Neuronal stem cell (in vitro differentiated cells): Measurements from ENCODE around the gene MYO16.

Source experiments
- DNase-seq: peaks from one replicate; pipeline ENCODE4 v3.0.0-alpha.2; 2013; ENCODE audit warnings: low spot score
- H2AFZ ChIP-seq: one replicate; pipeline ENCODE4 v1.6.1; 2013; ENCODE audit warnings: mild to moderate bottlenecking, low read length, inconsistent platforms
- H2AK5ac ChIP-seq: 2 replicates; pipeline ENCODE4 v1.6.1; 2013; ENCODE audit warnings: low read depth, mild to moderate bottlenecking, inconsistent platforms, low read length, moderate library complexity, mixed read lengths
- H2BK120ac ChIP-seq: 2 replicates; pipeline ENCODE4 v1.6.1; 2013; ENCODE audit warnings: low read depth, mild to moderate bottlenecking, inconsistent platforms, low read length, moderate library complexity, mixed read lengths
- H2BK12ac ChIP-seq: one replicate; pipeline ENCODE4 v1.6.1; 2013; ENCODE audit warnings: low read length, inconsistent platforms
- H2BK15ac ChIP-seq: 2 replicates; pipeline ENCODE4 v1.6.1; 2013; ENCODE audit warnings: mild to moderate bottlenecking, low read length, inconsistent platforms, mixed read lengths
- H2BK5ac ChIP-seq: one replicate; pipeline ENCODE4 v1.6.1; 2013; ENCODE audit warnings: inconsistent platforms, mild to moderate bottlenecking, low read length, moderate library complexity
- H3K14ac ChIP-seq: one replicate; pipeline ENCODE4 v1.6.1; 2013; ENCODE audit warnings: low read length, inconsistent platforms
- H3K18ac ChIP-seq: 2 replicates; pipeline ENCODE4 v1.6.1; 2013; ENCODE audit warnings: low read length, inconsistent platforms
- H3K23ac ChIP-seq: 2 replicates; pipeline ENCODE4 v1.6.1; 2013; ENCODE audit warnings: low read depth, mild to moderate bottlenecking, mixed read lengths, low read length, inconsistent platforms; ENCODE audit not compliant: poor library complexity
- H3K27ac ChIP-seq: replicated peaks from 3 replicates; pipeline ENCODE4 v1.5.1; 2013; ENCODE audit warnings: low read length, inconsistent platforms
- H3K27me3 ChIP-seq, 3 experiments: 2 replicates each; pipeline ENCODE4 v1.6.1; 2013; ENCODE audit warnings: low read length in 3 of 3, mild to moderate bottlenecking in 2 of 3, inconsistent platforms in 1 of 3, low read depth in 1 of 3, mixed read lengths in 1 of 3, moderate library complexity in 1 of 3; ENCODE audit not compliant: control insufficient read depth in 3 of 3, insufficient read depth in 3 of 3
- H3K36me3 ChIP-seq, 2 donors: replicated peaks in 1 of 2; 2 replicates each; pipeline ENCODE4 v1.6.1; 2013; ENCODE audit warnings: low read length in 2 of 2; ENCODE audit not compliant: control insufficient read depth in 2 of 2, insufficient read depth in 2 of 2
- H3K4ac ChIP-seq: 2 replicates; pipeline ENCODE4 v1.6.1; 2013; ENCODE audit warnings: inconsistent platforms, mild to moderate bottlenecking, low read length, moderate library complexity
- H3K4me1 ChIP-seq, 2 donors: 1 replicate in 1 of 2; 2 replicates in 1 of 2; pipeline ENCODE4 v1.6.1; 2013; ENCODE audit warnings: low read length in 2 of 2, low read depth in 1 of 2; ENCODE audit not compliant: control insufficient read depth in 2 of 2, insufficient read depth in 1 of 2
- H3K4me2 ChIP-seq: one replicate; pipeline ENCODE4 v1.6.1; 2013; ENCODE audit warnings: mild to moderate bottlenecking, low read length, inconsistent platforms; ENCODE audit not compliant: insufficient read depth, poor library complexity, severe bottlenecking
- H3K4me3 ChIP-seq, 2 donors: 2 replicates each; pipeline ENCODE4 v1.5.1; 2013; ENCODE audit warnings: low read length in 2 of 2, mild to moderate bottlenecking in 2 of 2, inconsistent platforms in 1 of 2, moderate library complexity in 1 of 2
- H3K79me1 ChIP-seq: one replicate; pipeline ENCODE4 v1.6.1; 2013; ENCODE audit warnings: low read depth, mild to moderate bottlenecking, inconsistent platforms, low read length, moderate library complexity
- H3K9ac ChIP-seq: one replicate; pipeline ENCODE4 v1.6.1; 2013; ENCODE audit warnings: mild to moderate bottlenecking, low read depth, low read length, inconsistent platforms; ENCODE audit not compliant: poor library complexity
- H3K9me3 ChIP-seq, 2 donors: replicated peaks in 1 of 2; 2 replicates each; pipeline versions ENCODE3 to v1.6.1; 2013; ENCODE audit warnings: low read length in 2 of 2, mild to moderate bottlenecking in 2 of 2, inconsistent platforms in 1 of 2, low read depth in 1 of 2, mixed read lengths in 1 of 2, moderate library complexity in 1 of 2; ENCODE audit not compliant: control insufficient read depth in 2 of 2, insufficient read depth in 1 of 2
- H4K8ac ChIP-seq: one replicate; pipeline ENCODE4 v1.6.1; 2013; ENCODE audit warnings: low read depth, mild to moderate bottlenecking, inconsistent platforms, low read length, moderate library complexity
- H4K91ac ChIP-seq: one replicate; pipeline ENCODE4 v1.6.1; 2013; ENCODE audit warnings: low read length, low read depth, mild to moderate bottlenecking, inconsistent platforms; ENCODE audit not compliant: poor library complexity
- WGBS, 2 donors: extraction: QIAGEN DNeasy Blood & Tissue Kit; methylation state at CpG; one replicate each; pipeline ENCODE4 v1.1.7; 2013; ENCODE audit warnings: missing lambda C conversion rate in 2 of 2, mixed read lengths in 1 of 2; ENCODE audit not compliant: insufficient read length in 2 of 2, insufficient replicate concordance in 1 of 2; ENCODE audit errors: extremely low coverage in 2 of 2; 5-methylcytosine and 5-hydroxymethylcytosine counted together

The MYO16 gene

GRCh38 chr13:108967371-108967770 is 338.0 kb downstream of the MYO16 start:
- Histone ChIP-seq H3K79me1 (no peaks in the 10 kb centered on the region), H3K14ac (no peak overlapping the region), H4K8ac (no peak overlapping the region), H2BK15ac (no peak overlapping the region), H3K4me1 (no peaks in the 10 kb centered on the region), H2BK120ac (no peak overlapping the region), H3K23ac (no peak overlapping the region), H3K27ac (no peak overlapping the region), H3K9me3 (no peaks in the 10 kb centered on the region), H2BK5ac (no peak overlapping the region), H2BK12ac (no peak overlapping the region), H3K27me3 (no peaks in the 10 kb centered on the region), H3K18ac (no peak overlapping the region), H3K36me3 (no peaks in the 10 kb centered on the region), H3K9ac (no peak overlapping the region), H2AFZ (no peak overlapping the region), H2AK5ac (no peak overlapping the region), H4K91ac (no peak overlapping the region), H3K4me3 (no peak overlapping the region), H3K4ac (no peak overlapping the region), H3K4me2 (no peak overlapping the region)
- DNase-seq: no peak
- WGBS, 2 donors: no CpG with 5 or more reads among the region's 6 CpGs

- no peak overlapping the region for H3K4me3 ChIP-seq
- no peak overlapping the region for H2AK5ac ChIP-seq
- no peak for DNase-seq
- H4K8ac ChIP-seq: no peak overlapping the region
- H2AFZ ChIP-seq: no peak overlapping the region
- H3K14ac ChIP-seq: no peak overlapping the region
- H3K18ac ChIP-seq: no peak overlapping the region
- no peak overlapping the region for H4K91ac ChIP-seq
- no peak overlapping the region for H3K23ac ChIP-seq
- H3K4me2 ChIP-seq: no peak overlapping the region
- H3K79me1 ChIP-seq: no peaks in the 10 kb centered on the region
- no peaks in the 10 kb centered on the region for H3K36me3 ChIP-seq
- H3K27ac ChIP-seq: no peak overlapping the region
- H2BK15ac ChIP-seq: no peak overlapping the region
- H2BK12ac ChIP-seq: no peak overlapping the region
- no peaks in the 10 kb centered on the region for H3K4me1 ChIP-seq
- WGBS, 2 donors: no CpG with 5 or more reads among the region's 7 CpGs
- H3K9me3 ChIP-seq: no peaks in the 10 kb centered on the region
- no peak overlapping the region for H3K9ac ChIP-seq
- H3K4ac ChIP-seq: no peak overlapping the region
- no peaks in the 10 kb centered on the region for H3K27me3 ChIP-seq
- H2BK120ac ChIP-seq: no peak overlapping the region
- H2BK5ac ChIP-seq: no peak overlapping the region
Measured at GRCh38 chr13:108968566-108968965, 339.2 kb downstream of the MYO16 start.

- Histone ChIP-seq H2BK15ac (no peak overlapping the region), H3K4me1 (peaks cover 0 to 3% of the 10 kb centered on the region in 2 donors)
Measured at GRCh38 chr13:108974686-108975085, 345.3 kb downstream of the MYO16 start.

GRCh38 chr13:108980237-108980636 is 350.8 kb downstream of the MYO16 start:
- Histone ChIP-seq H2BK12ac (no peak overlapping the region), H4K91ac (no peak overlapping the region), H3K18ac (no peak overlapping the region), H2BK5ac (no peak overlapping the region), H3K9me3 (peaks cover 0 to under 1% of the 10 kb centered on the region in 2 donors), H3K4me3 (no peak overlapping the region), H3K27me3 (no peaks in the 10 kb centered on the region), H3K4ac (no peak overlapping the region), H2AFZ (peak overlapping the region; percentile 47), H2AK5ac (no peak overlapping the region), H2BK15ac (no peak overlapping the region), H3K9ac (no peak overlapping the region), H4K8ac (no peak overlapping the region), H2BK120ac (no peak overlapping the region), H3K23ac (no peak overlapping the region), H3K36me3 (no peaks in the 10 kb centered on the region), H3K4me2 (no peak overlapping the region), H3K14ac (no peak overlapping the region), H3K4me1 (peaks cover 0 to 11% of the 10 kb centered on the region in 2 donors), H3K79me1 (no peaks in the 10 kb centered on the region), H3K27ac (no peak overlapping the region)
- WGBS, 2 donors: no CpG with 5 or more reads among the region's 5 CpGs
- no peak for DNase-seq

More at GRCh38 chr13:108974686-108975085, 345.3 kb downstream of the MYO16 start:
- Histone ChIP-seq H3K4me2 (no peak overlapping the region), H3K23ac (no peak overlapping the region), H3K4me3 (no peak overlapping the region), H2AFZ (no peak overlapping the region), H2BK12ac (no peak overlapping the region), H3K18ac (no peak overlapping the region), H2BK5ac (no peak overlapping the region), H3K9me3 (no peaks in the 10 kb centered on the region), H3K9ac (no peak overlapping the region), H3K4ac (no peak overlapping the region), H3K27ac (no peak overlapping the region), H3K27me3 (no peaks in the 10 kb centered on the region), H2BK120ac (no peak overlapping the region), H4K8ac (no peak overlapping the region), H3K14ac (no peak overlapping the region), H3K36me3 (no peaks in the 10 kb centered on the region), H4K91ac (no peak overlapping the region), H3K79me1 (no peaks in the 10 kb centered on the region), H2AK5ac (no peak overlapping the region)
- DNase-seq: no peak
